Mesendoderm (in vitro differentiated cells): ENCODE measurements around the gene TMCC2.

Experiments
- DNase-seq: peaks from one replicate; pipeline ENCODE4 v3.0.0; 2013
- H2AK5ac ChIP-seq: 2 replicates; pipeline ENCODE4 v1.6.1; 2013; ENCODE audit warnings: low read length, inconsistent platforms
- H2BK120ac ChIP-seq: 2 replicates; pipeline ENCODE4 v1.6.1; 2013; ENCODE audit warnings: low read depth, mild to moderate bottlenecking, low read length, moderate library complexity, mixed read lengths
- H2BK15ac ChIP-seq: replicated peaks from 2 replicates; pipeline ENCODE4 v1.6.1; 2013; ENCODE audit warnings: low read depth, mild to moderate bottlenecking, moderate library complexity
- H2BK5ac ChIP-seq: 2 replicates; pipeline ENCODE4 v1.6.1; 2013; ENCODE audit warnings: low read length, inconsistent platforms
- H3K18ac ChIP-seq: 2 replicates; pipeline ENCODE4 v1.6.1; 2013; ENCODE audit warnings: mild to moderate bottlenecking, low read length, mixed read lengths
- H3K23ac ChIP-seq: one replicate; pipeline ENCODE4 v1.6.1; 2013; ENCODE audit warnings: low read length
- H3K27ac ChIP-seq: 2 replicates; pipeline ENCODE4 v1.5.1; 2013; ENCODE audit warnings: low read depth, mild to moderate bottlenecking, inconsistent platforms, low read length, moderate library complexity
- H3K27me3 ChIP-seq: 2 replicates; pipeline ENCODE4 v1.6.1; 2013; ENCODE audit warnings: low read length, control low read depth, mild to moderate bottlenecking, inconsistent platforms; ENCODE audit not compliant: insufficient read depth, poor library complexity
- H3K36me3 ChIP-seq: 2 replicates; pipeline ENCODE4 v1.6.1; 2013; ENCODE audit warnings: low read length, inconsistent platforms; ENCODE audit not compliant: control insufficient read depth, insufficient read depth
- H3K4ac ChIP-seq: one replicate; pipeline ENCODE4 v1.6.1; 2013; ENCODE audit warnings: low read depth, mild to moderate bottlenecking, low read length, moderate library complexity
- H3K4me1 ChIP-seq: 2 replicates; pipeline ENCODE4 v1.6.1; 2013; ENCODE audit warnings: low read depth, low read length, inconsistent platforms; ENCODE audit not compliant: control insufficient read depth
- H3K4me2 ChIP-seq: 2 replicates; pipeline ENCODE4 v1.6.1; 2013; ENCODE audit warnings: low read length
- H3K4me3 ChIP-seq: 2 replicates; pipeline ENCODE4 v1.5.1; 2013; ENCODE audit warnings: mild to moderate bottlenecking, low read length
- H3K56ac ChIP-seq: one replicate; pipeline ENCODE4 v1.6.1; 2013; ENCODE audit warnings: low read length
- H3K79me1 ChIP-seq: 2 replicates; pipeline ENCODE4 v1.6.1; 2013; ENCODE audit warnings: low read length, inconsistent platforms
- H3K79me2 ChIP-seq: 2 replicates; pipeline ENCODE4 v1.6.1; 2013; ENCODE audit warnings: mild to moderate bottlenecking, low read length; ENCODE audit not compliant: control insufficient read depth, insufficient read depth
- H3K9ac ChIP-seq: 2 replicates; pipeline ENCODE4 v1.6.1; 2013; ENCODE audit warnings: low read length, inconsistent platforms
- H4K5ac ChIP-seq: one replicate; pipeline ENCODE4 v1.6.1; 2013; ENCODE audit warnings: low read length
- H4K8ac ChIP-seq: one replicate; pipeline ENCODE4 v1.6.1; 2013; ENCODE audit warnings: low read depth, mild to moderate bottlenecking, control low read depth, low read length, moderate library complexity
- WGBS: extraction: QIAGEN DNeasy Blood & Tissue Kit; methylation state at CpG from one replicate; pipeline ENCODE4 v1.1.7; 2013; ENCODE audit warnings: low lambda C conversion rate, missing lambda C conversion rate; ENCODE audit not compliant: insufficient coverage; ENCODE audit errors: extremely low coverage; 5-methylcytosine and 5-hydroxymethylcytosine counted together

TMCC2 gene

DNA sequence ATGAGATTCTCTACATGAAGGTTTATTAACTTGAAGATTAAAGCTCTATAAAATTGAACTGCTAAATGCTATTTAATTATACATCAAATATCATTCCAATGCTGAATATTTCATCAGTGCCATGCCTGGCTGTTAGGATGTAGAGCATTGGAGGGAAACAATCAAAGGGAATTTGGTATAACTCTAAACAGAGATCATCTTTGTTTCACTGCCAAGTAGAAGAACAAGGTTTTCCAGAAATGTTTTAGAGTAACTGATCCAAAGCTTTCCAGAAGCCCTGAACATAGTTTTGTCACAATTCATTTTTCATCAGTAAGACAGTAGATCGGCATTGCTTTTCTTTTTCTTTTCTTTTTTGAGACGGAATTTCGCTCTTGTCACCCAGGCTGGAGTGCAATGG, 10.3 kb upstream of the TMCC2 start:
- no peak overlapping the region for H2BK5ac ChIP-seq
- H2AK5ac ChIP-seq, result no peak overlapping the region
- no peak overlapping the region for H3K4me2 ChIP-seq
- DNase-seq, result no peak
- H3K27ac ChIP-seq, result no peak overlapping the region
- no peaks in the 10 kb centered on the region for H3K27me3 ChIP-seq
- no peak overlapping the region for H3K9ac ChIP-seq
- no peaks in the 10 kb centered on the region for H3K79me1 ChIP-seq
- no peak overlapping the region for H3K56ac ChIP-seq
- no peak overlapping the region for H3K18ac ChIP-seq
- H3K4me3 ChIP-seq, result no peak overlapping the region
- no peak overlapping the region for H2BK15ac ChIP-seq
- H3K79me2 ChIP-seq, result no peaks in the 10 kb centered on the region
- no peak overlapping the region for H4K5ac ChIP-seq
- H3K36me3 ChIP-seq, result no peaks in the 10 kb centered on the region
- no peaks in the 10 kb centered on the region for H3K4me1 ChIP-seq
- WGBS, result no CpG with 5 or more reads among the region's 3 CpGs
- H2BK120ac ChIP-seq, result no peak overlapping the region
- no peak overlapping the region for H3K4ac ChIP-seq
- H4K8ac ChIP-seq, result no peak overlapping the region
- no peak overlapping the region for H3K23ac ChIP-seq

DNA sequence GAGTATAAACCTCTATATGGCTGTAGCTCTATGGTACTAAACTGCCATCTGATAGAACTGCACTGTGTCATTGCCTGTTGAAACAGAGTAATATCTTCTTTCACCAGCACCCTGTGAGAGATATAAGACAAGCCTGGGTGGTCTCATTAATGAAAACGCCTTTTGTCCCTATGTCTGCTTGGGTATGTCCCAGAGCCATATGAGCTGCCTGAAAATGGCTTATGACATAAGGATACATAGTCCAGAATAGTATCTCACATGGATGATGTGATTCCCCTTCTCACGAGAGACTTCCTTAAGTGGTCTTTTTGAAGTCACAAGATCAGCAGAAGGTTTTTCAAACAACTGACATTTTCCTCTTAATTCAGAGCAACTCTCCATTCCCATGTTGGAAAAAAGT, 7.3 kb upstream of the TMCC2 start:
- no peak overlapping the region for H2BK5ac ChIP-seq
- H3K23ac ChIP-seq, result no peak overlapping the region
- H3K9ac ChIP-seq, result no peak overlapping the region
- no peak overlapping the region for H3K4ac ChIP-seq
- no peaks in the 10 kb centered on the region for H3K79me2 ChIP-seq
- H3K27me3 ChIP-seq, result no peaks in the 10 kb centered on the region
- no peak overlapping the region for H3K4me3 ChIP-seq
- H3K36me3 ChIP-seq, result no peaks in the 10 kb centered on the region
- no peak for DNase-seq
- no peak overlapping the region for H2BK15ac ChIP-seq
- H4K5ac ChIP-seq, result no peak overlapping the region
- no peak overlapping the region for H2AK5ac ChIP-seq
- H3K56ac ChIP-seq, result no peak overlapping the region
- H3K79me1 ChIP-seq, result no peaks in the 10 kb centered on the region
- H3K4me1 ChIP-seq, result no peaks in the 10 kb centered on the region
- H2BK120ac ChIP-seq, result no peak overlapping the region
- no peak overlapping the region for H3K18ac ChIP-seq
- no peak overlapping the region for H4K8ac ChIP-seq
- no CpG with 5 or more reads among the region's 2 CpGs for WGBS
- H3K4me2 ChIP-seq, result no peak overlapping the region
- no peak overlapping the region for H3K27ac ChIP-seq

DNA sequence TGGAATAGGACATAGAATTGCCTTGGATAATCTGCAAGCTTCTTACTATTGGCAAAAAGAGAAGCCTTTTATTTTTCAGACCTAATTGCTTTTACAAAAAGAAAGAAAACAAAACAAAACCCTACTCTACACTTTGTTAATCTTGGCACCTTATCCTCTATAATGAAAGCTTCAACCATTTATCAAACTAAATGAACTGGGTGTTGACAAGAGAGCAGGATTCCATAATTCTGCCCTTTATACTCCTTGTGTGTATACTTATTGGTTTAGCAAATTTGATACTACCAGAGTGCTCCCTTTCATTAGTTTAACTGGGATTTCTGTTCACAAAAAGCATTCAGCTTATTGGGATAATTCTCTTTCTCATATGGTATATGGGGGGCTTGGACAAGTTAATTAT, 3.0 kb upstream of the TMCC2 start:
- Histone ChIP-seq H2BK5ac (no peak overlapping the region), H4K5ac (no peak overlapping the region), H3K36me3 (no peaks in the 10 kb centered on the region), H3K4me3 (no peak overlapping the region), H3K79me1 (no peaks in the 10 kb centered on the region), H3K56ac (no peak overlapping the region), H3K9ac (no peak overlapping the region), H3K23ac (no peak overlapping the region), H3K27me3 (no peaks in the 10 kb centered on the region), H2BK15ac (no peak overlapping the region), H2BK120ac (no peak overlapping the region), H3K4me2 (no peak overlapping the region), H3K79me2 (no peaks in the 10 kb centered on the region), H3K27ac (no peak overlapping the region), H3K4ac (no peak overlapping the region), H4K8ac (no peak overlapping the region), H3K18ac (no peak overlapping the region), H2AK5ac (no peak overlapping the region), H3K4me1 (peaks cover 2% of the 10 kb centered on the region)
- no peak for DNase-seq

DNA sequence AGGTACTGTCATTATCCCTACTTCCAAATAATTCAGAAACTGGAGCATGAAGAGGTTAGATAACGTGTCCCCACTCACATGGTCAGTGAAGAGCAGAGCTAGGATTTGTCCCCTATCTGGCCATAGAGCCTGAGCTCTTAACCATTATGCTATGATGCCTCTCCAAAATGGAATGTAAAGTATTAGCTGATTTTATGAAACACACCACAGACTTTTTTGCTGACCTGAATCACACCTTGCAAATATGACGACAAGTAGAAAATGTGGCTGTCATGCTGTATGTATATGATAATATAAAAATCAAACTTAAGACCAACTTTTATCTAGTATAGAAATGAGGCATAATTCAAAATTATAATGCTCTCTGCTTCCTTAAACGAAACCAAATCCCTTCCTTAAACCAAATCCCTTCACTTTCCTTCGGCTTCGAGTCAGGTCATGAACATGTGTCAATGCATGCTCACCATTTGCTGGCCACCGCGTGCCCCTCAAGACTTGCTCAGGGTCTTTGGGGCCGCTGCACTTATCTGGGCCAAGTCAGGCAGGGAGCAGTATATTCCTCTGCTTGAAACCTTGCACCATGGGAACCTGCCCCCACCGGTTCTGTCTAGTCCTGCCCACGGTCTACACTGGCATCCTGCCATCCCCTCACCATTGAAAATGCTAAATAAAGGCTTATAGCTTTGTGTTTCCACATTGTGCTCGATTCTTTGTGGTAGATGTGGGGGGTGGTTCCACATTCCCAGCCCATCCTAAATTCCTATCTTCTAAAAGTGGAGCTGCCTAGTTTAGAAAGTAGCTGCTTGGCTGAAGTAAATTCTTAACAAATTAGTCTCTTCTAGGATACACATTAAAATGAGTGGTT, 1.6 kb upstream of the TMCC2 start:
- no peak overlapping the region for H3K23ac ChIP-seq
- no peak overlapping the region for H2AK5ac ChIP-seq
- no peak overlapping the region for H3K27ac ChIP-seq
- no peak for DNase-seq
- no peak overlapping the region for H4K8ac ChIP-seq
- H2BK5ac ChIP-seq, result no peak overlapping the region
- H3K36me3 ChIP-seq, result no peaks in the 10 kb centered on the region
- no peak overlapping the region for H4K5ac ChIP-seq
- H3K4me1 ChIP-seq, result peaks cover 2% of the 10 kb centered on the region
- H3K27me3 ChIP-seq, result no peaks in the 10 kb centered on the region
- H3K79me2 ChIP-seq, result no peaks in the 10 kb centered on the region
- H3K18ac ChIP-seq, result no peak overlapping the region
- no peak overlapping the region for H3K4me3 ChIP-seq
- H3K9ac ChIP-seq, result no peak overlapping the region
- WGBS, result 100% methylated on average over 1 of the region's 11 CpGs
- H3K56ac ChIP-seq, result no peak overlapping the region
- no peaks in the 10 kb centered on the region for H3K79me1 ChIP-seq
- H3K4ac ChIP-seq, result no peak overlapping the region
- H2BK120ac ChIP-seq, result no peak overlapping the region
- no peak overlapping the region for H3K4me2 ChIP-seq
- no peak overlapping the region for H2BK15ac ChIP-seq

DNA sequence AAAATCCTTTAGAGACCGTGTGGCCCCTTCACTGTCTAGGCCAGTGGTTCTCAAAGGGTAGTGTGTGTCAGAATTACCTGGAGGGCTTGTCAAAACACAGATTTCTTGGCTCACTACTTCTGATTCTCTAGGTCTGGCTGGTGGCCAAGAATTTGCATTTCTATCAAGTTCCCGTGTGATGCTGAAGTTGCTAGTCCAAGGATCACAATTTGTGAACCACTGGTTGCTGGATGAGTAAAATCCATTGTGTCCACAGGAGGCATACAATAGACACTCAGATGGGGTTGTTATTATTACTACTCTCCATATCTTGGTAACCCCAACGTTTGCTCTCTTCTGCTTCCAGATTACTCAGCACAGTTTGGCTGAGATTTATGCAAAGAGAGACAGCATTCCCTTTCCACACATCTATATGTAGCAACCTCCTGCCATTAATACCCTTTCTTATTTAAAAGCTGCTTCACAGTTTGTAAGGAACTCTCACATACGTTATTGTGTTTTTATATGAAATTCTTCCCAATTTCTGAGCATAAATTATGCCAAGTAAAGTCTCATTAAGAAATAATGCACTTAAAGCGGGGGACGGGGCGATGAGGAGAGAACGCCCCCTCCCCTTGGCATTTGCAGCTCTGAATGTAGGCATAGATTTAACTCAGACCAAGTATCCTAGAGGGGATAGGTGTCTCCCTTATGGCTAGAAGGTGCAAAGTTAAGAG, 720 bp upstream of the TMCC2 start:
- Histone ChIP-seq H3K79me2 (no peaks in the 10 kb centered on the region), H3K9ac (peak overlapping the region; percentile 62), H3K23ac (no peak overlapping the region), H3K18ac (no peak overlapping the region), H3K4ac (no peak overlapping the region), H3K4me2 (peak overlapping the region; percentile 85), H4K5ac (no peak overlapping the region), H3K36me3 (no peaks in the 10 kb centered on the region), H3K56ac (peak overlapping the region; percentile 82), H3K79me1 (no peaks in the 10 kb centered on the region), H3K27ac (no peak overlapping the region), H4K8ac (no peak overlapping the region), H3K4me3 (peak overlapping the region; percentile 32), H2BK120ac (no peak overlapping the region), H3K4me1 (peaks cover 2% of the 10 kb centered on the region), H2AK5ac (no peak overlapping the region), H3K27me3 (no peaks in the 10 kb centered on the region), H2BK15ac (no peak overlapping the region), H2BK5ac (no peak overlapping the region)
- no peak for DNase-seq
- WGBS, result no CpG with 5 or more reads among the region's 8 CpGs
